Measurements from ENCODE around the gene CCER1. TPM values are rescaled to one million over a fixed set of nuclear protein-coding genes. Genes with fewer than 3 reads are reported as not detected.

The CCER1 gene, protein sequence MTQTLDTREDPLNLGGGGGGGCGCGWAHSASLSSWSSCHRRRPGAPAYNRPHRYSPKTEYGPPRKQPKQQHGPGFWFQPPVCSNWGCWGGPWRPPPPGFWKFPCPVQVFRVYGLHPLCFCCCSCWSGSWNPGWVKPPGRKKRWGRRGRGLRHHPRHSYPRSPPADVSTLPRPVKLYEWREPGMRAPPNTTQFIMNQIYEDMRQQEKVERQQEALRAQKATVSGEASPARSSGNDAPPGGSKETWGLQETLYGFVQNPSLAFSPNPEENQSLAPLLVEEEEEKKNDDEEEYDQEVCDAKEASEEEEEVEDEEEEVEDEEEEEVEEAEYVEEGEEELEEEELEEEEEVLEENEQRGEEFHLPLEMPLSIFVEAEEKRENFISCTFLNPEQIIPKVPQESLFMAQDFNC
- polyA plus RNA-seq (2013, experiment 1 of 2), result not detected
- polyA plus RNA-seq (2013, experiment 2 of 2), result not detected

DNA sequence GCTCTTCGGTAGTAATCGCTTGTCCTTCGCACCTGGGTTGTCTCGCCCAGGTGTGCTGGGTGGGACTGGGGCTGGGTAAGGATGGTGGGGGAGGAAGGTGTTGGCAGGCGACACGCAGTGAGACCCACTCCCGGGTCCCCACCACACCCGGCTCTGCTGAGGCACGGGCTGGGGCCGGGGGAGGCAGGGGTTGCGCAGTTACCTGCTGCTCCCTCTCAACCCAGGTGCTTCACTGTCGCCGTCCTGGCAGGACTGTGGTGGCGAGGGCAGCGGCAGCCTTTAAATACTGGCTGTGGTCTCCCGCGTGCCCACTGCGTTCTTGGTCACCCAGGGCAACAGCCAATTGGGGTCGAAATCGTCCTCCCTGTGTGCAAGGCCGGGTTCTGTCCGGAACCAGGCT is at the start of gene CCER1:
TSS of gene CCER1 (minus strand) at position 256 of the 400 bp plus-strand sequence. CDS start 434 bp downstream, outside the sequence.
- no peak within 1 kb of the TSS for H3K56ac ChIP-seq (ENCODE audit: low read length)
- H3K18ac ChIP-seq (ENCODE audit: low read length), result no peak within 1 kb of the TSS
- no peak within 1 kb of the TSS for H2AK5ac ChIP-seq (ENCODE audit: low read length)
- no peak within 1 kb of the TSS for H3K23ac ChIP-seq (ENCODE audit: low read length)
- H3K9ac ChIP-seq (ENCODE audit: low read length), result no peak within 1 kb of the TSS
- H2BK15ac ChIP-seq (replicated peaks; ENCODE audit: low read depth), result no peak within 1 kb of the TSS
- DNase-seq, result no peak
- H3K4me1 ChIP-seq (ENCODE audit: control insufficient read depth, low read depth, low read length), result no peaks in the 10 kb centered on the region
- no peak within 1 kb of the TSS for H4K8ac ChIP-seq (ENCODE audit: low read depth, low read length)
- H2BK120ac ChIP-seq (ENCODE audit: low read depth, low read length), result no peak within 1 kb of the TSS
- no peak within 1 kb of the TSS for H3K27ac ChIP-seq (ENCODE audit: low read depth, low read length)
- H3K79me2 ChIP-seq (ENCODE audit: control insufficient read depth, insufficient read depth, low read length), result no peaks in the 10 kb centered on the region
- no peak within 1 kb of the TSS for H4K5ac ChIP-seq (ENCODE audit: low read length)
- no peak within 1 kb of the TSS for H3K4me3 ChIP-seq (ENCODE audit: low read length)
- no peaks in the 10 kb centered on the region for H3K36me3 ChIP-seq (ENCODE audit: control insufficient read depth, insufficient read depth, low read length)
- no peak within 1 kb of the TSS for H3K4ac ChIP-seq (ENCODE audit: low read depth, low read length)
- H2BK5ac ChIP-seq (ENCODE audit: low read length), result no peak within 1 kb of the TSS
- WGBS (ENCODE audit: extremely low coverage, insufficient coverage, low lambda C conversion rate), result no CpG with 5 or more reads among the region's 22 CpGs
- H3K79me1 ChIP-seq (ENCODE audit: low read length), result no peaks in the 10 kb centered on the region
- H3K4me2 ChIP-seq (ENCODE audit: low read length), result no peak within 1 kb of the TSS
- H3K27me3 ChIP-seq (ENCODE audit: insufficient read depth, low read length, poor library complexity), result no peaks in the 10 kb centered on the region

DNA sequence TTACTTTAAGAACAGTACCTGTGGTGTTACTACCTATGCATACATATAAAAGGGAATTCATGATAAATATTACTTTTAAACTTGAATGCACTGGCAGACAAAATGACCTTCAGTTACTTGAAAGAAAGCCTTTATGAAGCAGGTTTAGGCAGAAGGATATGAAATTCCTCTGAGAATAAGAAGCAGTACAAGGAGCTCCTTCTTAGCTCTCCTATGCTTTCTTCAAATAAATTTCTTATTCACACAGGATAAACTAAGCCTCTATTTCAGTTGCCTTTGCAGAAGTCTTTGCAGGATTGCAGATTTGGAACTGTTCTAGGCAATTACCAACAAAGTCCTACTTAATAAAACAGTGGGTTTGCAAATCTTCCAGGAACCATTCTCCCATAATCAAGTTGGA is 48.8 kb upstream of the CCER1 start:
- Histone ChIP-seq H3K79me2 (ENCODE audit: control insufficient read depth, insufficient read depth, low read length) (no peaks in the 10 kb centered on the region), H3K18ac (ENCODE audit: low read length) (no peak overlapping the region), H4K5ac (ENCODE audit: low read length) (no peak overlapping the region), H3K4ac (ENCODE audit: low read depth, low read length) (no peak overlapping the region), H2BK5ac (ENCODE audit: low read length) (no peak overlapping the region), H3K4me1 (ENCODE audit: control insufficient read depth, low read depth, low read length) (no peaks in the 10 kb centered on the region), H3K9ac (ENCODE audit: low read length) (no peak overlapping the region), H2BK120ac (ENCODE audit: low read depth, low read length) (no peak overlapping the region), H4K8ac (ENCODE audit: low read depth, low read length) (no peak overlapping the region), H3K36me3 (ENCODE audit: control insufficient read depth, insufficient read depth, low read length) (no peaks in the 10 kb centered on the region), H3K4me3 (ENCODE audit: low read length) (no peak overlapping the region), H3K56ac (ENCODE audit: low read length) (no peak overlapping the region), H3K4me2 (ENCODE audit: low read length) (no peak overlapping the region), H3K27me3 (ENCODE audit: insufficient read depth, low read length, poor library complexity) (no peaks in the 10 kb centered on the region), H3K27ac (ENCODE audit: low read depth, low read length) (no peak overlapping the region), H3K23ac (ENCODE audit: low read length) (no peak overlapping the region), H3K79me1 (ENCODE audit: low read length) (no peaks in the 10 kb centered on the region), H2BK15ac (replicated peaks; ENCODE audit: low read depth) (no peak overlapping the region), H2AK5ac (ENCODE audit: low read length) (no peak overlapping the region)
- DNase-seq, result no peak

DNA sequence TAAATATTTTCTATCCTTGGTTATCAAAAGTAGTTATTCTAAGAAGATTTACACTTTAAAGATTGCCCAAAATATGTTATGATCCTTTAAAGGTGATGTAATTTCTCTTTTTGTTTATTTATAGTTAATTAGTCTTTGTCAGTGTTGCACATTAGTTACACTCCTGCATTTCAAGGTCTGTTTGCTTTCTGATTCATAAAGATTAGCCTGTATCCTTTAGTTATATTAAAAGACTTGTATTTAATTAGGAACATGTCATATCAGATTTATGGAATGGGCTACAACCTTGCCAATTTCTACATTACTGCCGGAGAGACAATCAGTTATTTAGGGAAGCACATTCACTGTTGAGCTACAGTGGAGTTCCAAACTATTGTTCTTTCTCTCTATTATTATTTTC is 46.3 kb upstream of the CCER1 start:
- no peaks in the 10 kb centered on the region for H3K79me2 ChIP-seq (ENCODE audit: control insufficient read depth, insufficient read depth, low read length)
- DNase-seq, result no peak
- no peak overlapping the region for H3K56ac ChIP-seq (ENCODE audit: low read length)
- no peak overlapping the region for H3K18ac ChIP-seq (ENCODE audit: low read length)
- no peak overlapping the region for H4K5ac ChIP-seq (ENCODE audit: low read length)
- no peak overlapping the region for H2BK120ac ChIP-seq (ENCODE audit: low read depth, low read length)
- no peak overlapping the region for H3K4me2 ChIP-seq (ENCODE audit: low read length)
- H3K27ac ChIP-seq (ENCODE audit: low read depth, low read length), result no peak overlapping the region
- H3K23ac ChIP-seq (ENCODE audit: low read length), result no peak overlapping the region
- H3K4ac ChIP-seq (ENCODE audit: low read depth, low read length), result no peak overlapping the region
- H2BK15ac ChIP-seq (replicated peaks; ENCODE audit: low read depth), result no peak overlapping the region
- no peak overlapping the region for H2AK5ac ChIP-seq (ENCODE audit: low read length)
- WGBS (ENCODE audit: extremely low coverage, insufficient coverage, low lambda C conversion rate), result no CpG with 5 or more reads among the region's 1 CpG
- H4K8ac ChIP-seq (ENCODE audit: low read depth, low read length), result no peak overlapping the region
- no peaks in the 10 kb centered on the region for H3K4me1 ChIP-seq (ENCODE audit: control insufficient read depth, low read depth, low read length)
- no peak overlapping the region for H3K9ac ChIP-seq (ENCODE audit: low read length)
- H2BK5ac ChIP-seq (ENCODE audit: low read length), result no peak overlapping the region
- no peaks in the 10 kb centered on the region for H3K36me3 ChIP-seq (ENCODE audit: control insufficient read depth, insufficient read depth, low read length)
- H3K4me3 ChIP-seq (ENCODE audit: low read length), result no peak overlapping the region
- H3K79me1 ChIP-seq (ENCODE audit: low read length), result no peaks in the 10 kb centered on the region
- H3K27me3 ChIP-seq (ENCODE audit: insufficient read depth, low read length, poor library complexity), result no peaks in the 10 kb centered on the region

DNA sequence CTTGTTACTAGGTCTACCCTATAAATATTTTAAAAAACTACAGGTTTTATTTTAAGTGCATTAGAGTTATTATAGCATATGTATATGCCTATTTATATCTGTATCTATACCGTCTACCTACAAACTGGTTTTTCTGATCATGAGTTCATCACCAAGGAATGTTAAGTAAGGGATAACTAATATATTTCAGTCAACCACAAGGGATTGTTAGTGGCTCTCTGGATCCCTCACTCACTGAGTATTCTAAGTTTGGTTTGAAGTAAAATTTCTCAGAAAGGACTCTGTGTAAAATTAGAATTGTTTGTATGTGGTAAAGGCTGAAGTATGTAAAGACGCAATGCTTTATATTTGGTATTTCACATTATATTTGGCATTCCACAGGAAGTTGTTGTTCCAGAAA is 45.0 kb upstream of the CCER1 start:
- Histone ChIP-seq H3K27me3 (ENCODE audit: insufficient read depth, low read length, poor library complexity) (no peaks in the 10 kb centered on the region), H3K56ac (ENCODE audit: low read length) (no peak overlapping the region), H4K8ac (ENCODE audit: low read depth, low read length) (no peak overlapping the region), H3K23ac (ENCODE audit: low read length) (no peak overlapping the region), H2AK5ac (ENCODE audit: low read length) (no peak overlapping the region), H3K79me2 (ENCODE audit: control insufficient read depth, insufficient read depth, low read length) (no peaks in the 10 kb centered on the region), H3K4me1 (ENCODE audit: control insufficient read depth, low read depth, low read length) (no peaks in the 10 kb centered on the region), H3K4me2 (ENCODE audit: low read length) (no peak overlapping the region), H2BK15ac (replicated peaks; ENCODE audit: low read depth) (no peak overlapping the region), H3K79me1 (ENCODE audit: low read length) (no peaks in the 10 kb centered on the region), H3K9ac (ENCODE audit: low read length) (no peak overlapping the region), H3K18ac (ENCODE audit: low read length) (no peak overlapping the region), H4K5ac (ENCODE audit: low read length) (no peak overlapping the region), H3K27ac (ENCODE audit: low read depth, low read length) (no peak overlapping the region), H3K36me3 (ENCODE audit: control insufficient read depth, insufficient read depth, low read length) (no peaks in the 10 kb centered on the region), H2BK5ac (ENCODE audit: low read length) (no peak overlapping the region), H3K4me3 (ENCODE audit: low read length) (no peak overlapping the region), H3K4ac (ENCODE audit: low read depth, low read length) (no peak overlapping the region), H2BK120ac (ENCODE audit: low read depth, low read length) (no peak overlapping the region)
- 100% methylated on average over 1 of the region's 2 CpGs for WGBS (ENCODE audit: extremely low coverage, insufficient coverage, low lambda C conversion rate)
- DNase-seq, result no peak

DNA sequence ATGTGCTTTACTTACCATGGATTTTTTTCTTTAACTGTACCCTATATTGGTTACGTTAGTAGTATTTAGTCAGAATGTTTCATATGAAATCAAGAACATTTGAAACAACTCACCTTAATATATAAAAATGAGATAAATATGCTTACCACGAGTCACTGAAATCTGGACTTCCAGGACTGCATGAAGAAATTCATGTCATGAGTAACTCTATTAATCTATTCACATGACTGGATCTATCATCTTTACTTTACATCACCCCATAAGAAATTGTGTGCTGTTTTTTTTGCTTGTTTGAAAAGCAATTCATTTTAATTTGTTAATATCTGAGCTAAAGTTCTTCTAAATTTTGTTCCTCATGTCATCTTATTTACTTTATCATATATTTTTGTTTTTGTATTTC is 44.6 kb upstream of the CCER1 start:
- Histone ChIP-seq H3K79me1 (ENCODE audit: low read length) (no peaks in the 10 kb centered on the region), H3K23ac (ENCODE audit: low read length) (no peak overlapping the region), H3K4me3 (ENCODE audit: low read length) (no peak overlapping the region), H3K27me3 (ENCODE audit: insufficient read depth, low read length, poor library complexity) (no peaks in the 10 kb centered on the region), H3K9ac (ENCODE audit: low read length) (no peak overlapping the region), H3K4me1 (ENCODE audit: control insufficient read depth, low read depth, low read length) (no peaks in the 10 kb centered on the region), H3K4me2 (ENCODE audit: low read length) (no peak overlapping the region), H3K18ac (ENCODE audit: low read length) (no peak overlapping the region), H2BK120ac (ENCODE audit: low read depth, low read length) (no peak overlapping the region), H2BK5ac (ENCODE audit: low read length) (no peak overlapping the region), H2AK5ac (ENCODE audit: low read length) (no peak overlapping the region), H3K79me2 (ENCODE audit: control insufficient read depth, insufficient read depth, low read length) (no peaks in the 10 kb centered on the region), H4K8ac (ENCODE audit: low read depth, low read length) (no peak overlapping the region), H3K36me3 (ENCODE audit: control insufficient read depth, insufficient read depth, low read length) (no peaks in the 10 kb centered on the region), H3K56ac (ENCODE audit: low read length) (no peak overlapping the region), H3K4ac (ENCODE audit: low read depth, low read length) (no peak overlapping the region), H4K5ac (ENCODE audit: low read length) (no peak overlapping the region), H3K27ac (ENCODE audit: low read depth, low read length) (no peak overlapping the region), H2BK15ac (replicated peaks; ENCODE audit: low read depth) (no peak overlapping the region)
- no CpG with 5 or more reads among the region's 2 CpGs for WGBS (ENCODE audit: extremely low coverage, insufficient coverage, low lambda C conversion rate)
- no peak for DNase-seq

DNA sequence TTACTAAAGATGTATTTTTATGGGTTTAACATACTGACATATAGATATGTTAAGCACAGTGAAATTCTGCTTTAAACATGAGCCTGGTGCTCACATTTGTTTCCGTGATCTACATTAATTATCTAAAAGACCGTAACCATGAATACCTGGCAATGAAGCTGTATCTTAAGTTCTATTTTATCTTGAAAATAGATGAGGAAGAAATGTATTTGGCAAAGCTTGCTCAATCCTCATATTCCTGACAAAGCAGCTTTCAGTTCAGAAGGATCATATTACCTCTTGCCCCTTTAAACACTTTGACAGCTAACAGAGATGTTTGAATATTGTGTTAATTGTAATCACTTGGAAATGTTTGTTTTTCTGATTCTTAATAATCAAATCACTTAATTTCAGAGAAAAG is 40.0 kb upstream of the CCER1 start:
- H3K27ac ChIP-seq (ENCODE audit: low read depth, low read length), result no peak overlapping the region
- no peak overlapping the region for H4K5ac ChIP-seq (ENCODE audit: low read length)
- no peak overlapping the region for H3K18ac ChIP-seq (ENCODE audit: low read length)
- no peaks in the 10 kb centered on the region for H3K36me3 ChIP-seq (ENCODE audit: control insufficient read depth, insufficient read depth, low read length)
- DNase-seq, result no peak
- no CpG with 5 or more reads among the region's 2 CpGs for WGBS (ENCODE audit: extremely low coverage, insufficient coverage, low lambda C conversion rate)
- no peak overlapping the region for H3K23ac ChIP-seq (ENCODE audit: low read length)
- no peaks in the 10 kb centered on the region for H3K79me1 ChIP-seq (ENCODE audit: low read length)
- H4K8ac ChIP-seq (ENCODE audit: low read depth, low read length), result no peak overlapping the region
- no peaks in the 10 kb centered on the region for H3K27me3 ChIP-seq (ENCODE audit: insufficient read depth, low read length, poor library complexity)
- H2AK5ac ChIP-seq (ENCODE audit: low read length), result no peak overlapping the region
- H2BK15ac ChIP-seq (replicated peaks; ENCODE audit: low read depth), result no peak overlapping the region
- H3K56ac ChIP-seq (ENCODE audit: low read length), result no peak overlapping the region
- H3K4me1 ChIP-seq (ENCODE audit: control insufficient read depth, low read depth, low read length), result no peaks in the 10 kb centered on the region
- no peak overlapping the region for H3K4me3 ChIP-seq (ENCODE audit: low read length)
- no peak overlapping the region for H2BK5ac ChIP-seq (ENCODE audit: low read length)
- H2BK120ac ChIP-seq (ENCODE audit: low read depth, low read length), result no peak overlapping the region
- no peak overlapping the region for H3K9ac ChIP-seq (ENCODE audit: low read length)
- no peak overlapping the region for H3K4me2 ChIP-seq (ENCODE audit: low read length)
- H3K4ac ChIP-seq (ENCODE audit: low read depth, low read length), result no peak overlapping the region
- H3K79me2 ChIP-seq (ENCODE audit: control insufficient read depth, insufficient read depth, low read length), result no peaks in the 10 kb centered on the region
